HG03442 (cell line): ENCODE measurements around the gene CAMTA2.
"Not testable (repeated sequence)": the region's sequence is repeated elsewhere in the genome, so short reads cannot be mapped to it uniquely, and the experiment has no call there.

Experiments used
- ATAC-seq: cut with Tn5 transposase; IDR thresholded peaks from one replicate; pipeline ENCODE4 v1.9.1; 2021; ENCODE audit warnings: mild to moderate bottlenecking, moderate library complexity; ENCODE audit not compliant: unreplicated experiment

The CAMTA2 gene

GRCh38 chr17:4986951-4987766 is at the start of gene CAMTA2:
CAMTA2 (minus strand) TSS chr17:4987675; CDS start chr17:4986222, 1,453 bp downstream.
- ATAC-seq: peak; percentile 64

- ATAC-seq: no peak
Observed at GRCh38 chr17:5035315-5035714, 47.8 kb upstream of the CAMTA2 start, which contains the start of gene SLC52A1. SLC52A1 (minus strand) TSS chr17:5035426; CDS start chr17:5034606, 820 bp downstream.

GRCh38 chr17:5034651-5035050 is 47.2 kb upstream of the CAMTA2 start:
- ATAC-seq: no peak

- ATAC-seq: no peak
Observed at GRCh38 chr17:5034063-5034462, 46.6 kb upstream of the CAMTA2 start.

GRCh38 chr17:5033352-5034015 is 46.0 kb upstream of the CAMTA2 start:
- ATAC-seq: no peak

GRCh38 chr17:5032865-5033264 is 45.4 kb upstream of the CAMTA2 start:
- no peak for ATAC-seq

- ATAC-seq: no peak
Observed at GRCh38 chr17:5031365-5032082, 44.0 kb upstream of the CAMTA2 start.

GRCh38 chr17:5030168-5030567 is 42.7 kb upstream of the CAMTA2 start:
- ATAC-seq: not testable (repeated sequence)

- ATAC-seq: no peak
Observed at GRCh38 chr17:5027916-5028315, 40.4 kb upstream of the CAMTA2 start.

GRCh38 chr17:5027299-5027698 is 39.8 kb upstream of the CAMTA2 start:
- ATAC-seq: no peak

GRCh38 chr17:5024604-5025003 is 37.1 kb upstream of the CAMTA2 start:
- no peak for ATAC-seq

- no peak for ATAC-seq
Observed at GRCh38 chr17:5023588-5024147, 36.2 kb upstream of the CAMTA2 start.

GRCh38 chr17:5022171-5022711 is 34.8 kb upstream of the CAMTA2 start:
- no peak for ATAC-seq

- ATAC-seq: no peak
Observed at GRCh38 chr17:5020502-5021023, 33.1 kb upstream of the CAMTA2 start.

- ATAC-seq: no peak
Observed at GRCh38 chr17:5019475-5019956, 32.0 kb upstream of the CAMTA2 start.

GRCh38 chr17:5014357-5014756 is 26.9 kb upstream of the CAMTA2 start:
- ATAC-seq: no peak

- ATAC-seq: no peak
Observed at GRCh38 chr17:5011928-5012327, 24.5 kb upstream of the CAMTA2 start.

GRCh38 chr17:5003214-5003867 is 15.9 kb upstream of the CAMTA2 start:
- ATAC-seq: no peak

- no peak for ATAC-seq
Observed at GRCh38 chr17:5002121-5002788, 14.8 kb upstream of the CAMTA2 start.
